Measurements from ENCODE around the gene GRID1.

The GRID1 gene

GRCh38 chr10:85557706-85558105 lies 808.9 kb downstream of the GRID1 start:
- DNase-seq, result no peak

- DNase-seq, result no peak
Observed at GRCh38 chr10:85557077-85557476, 809.5 kb downstream of the GRID1 start.
